ENCODE data around the gene FIP1L1. TPM values are rescaled to one million over a fixed set of nuclear protein-coding genes. Genes with fewer than 3 reads are reported as not detected.

Gene FIP1L1
- total and polyA plus RNA-seq, 9 of the 15 experiments (the other 6 are each of a cell fraction or from before 2014, with no cell fraction given) = 34.6 to 137 (median 72.0) TPM

DNA sequence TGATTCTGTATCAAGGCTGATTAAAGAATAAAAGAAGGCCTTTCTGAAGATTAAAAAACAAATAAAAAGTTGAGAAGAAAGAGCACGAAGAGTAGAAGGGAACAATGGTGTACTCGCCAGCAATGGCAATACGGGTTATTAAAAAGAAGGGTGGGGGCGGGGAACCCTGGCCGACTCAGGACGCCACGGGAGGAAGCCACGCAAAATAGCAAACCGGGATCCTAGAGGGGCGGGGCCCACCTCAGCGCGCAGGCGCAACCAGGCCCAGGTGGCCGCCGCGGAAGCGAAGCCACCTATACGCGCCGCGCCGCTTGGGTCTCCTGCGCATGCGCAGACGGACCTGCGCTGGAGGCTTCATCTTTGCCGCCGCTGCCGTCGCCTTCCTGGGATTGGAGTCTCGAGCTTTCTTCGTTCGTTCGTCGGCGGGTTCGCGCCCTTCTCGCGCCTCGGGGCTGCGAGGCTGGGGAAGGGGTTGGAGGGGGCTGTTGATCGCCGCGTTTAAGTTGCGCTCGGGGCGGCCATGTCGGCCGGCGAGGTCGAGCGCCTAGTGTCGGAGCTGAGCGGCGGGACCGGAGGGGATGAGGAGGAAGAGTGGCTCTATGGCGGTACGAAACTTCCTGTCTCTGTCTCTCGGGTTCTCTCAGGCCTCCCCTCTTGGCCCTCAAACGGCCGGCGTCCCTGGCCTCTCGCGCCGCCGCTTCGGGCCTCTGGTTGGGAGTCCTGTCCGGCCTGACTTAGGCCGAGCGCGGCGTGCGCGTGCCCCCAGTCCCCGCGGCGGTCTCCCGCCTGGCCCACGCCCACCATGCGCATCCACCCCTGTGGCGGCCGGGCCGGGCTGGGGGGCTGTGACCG lies at the start of gene FIP1L1 (continued):
- TF ChIP-seq, protein P1, sequence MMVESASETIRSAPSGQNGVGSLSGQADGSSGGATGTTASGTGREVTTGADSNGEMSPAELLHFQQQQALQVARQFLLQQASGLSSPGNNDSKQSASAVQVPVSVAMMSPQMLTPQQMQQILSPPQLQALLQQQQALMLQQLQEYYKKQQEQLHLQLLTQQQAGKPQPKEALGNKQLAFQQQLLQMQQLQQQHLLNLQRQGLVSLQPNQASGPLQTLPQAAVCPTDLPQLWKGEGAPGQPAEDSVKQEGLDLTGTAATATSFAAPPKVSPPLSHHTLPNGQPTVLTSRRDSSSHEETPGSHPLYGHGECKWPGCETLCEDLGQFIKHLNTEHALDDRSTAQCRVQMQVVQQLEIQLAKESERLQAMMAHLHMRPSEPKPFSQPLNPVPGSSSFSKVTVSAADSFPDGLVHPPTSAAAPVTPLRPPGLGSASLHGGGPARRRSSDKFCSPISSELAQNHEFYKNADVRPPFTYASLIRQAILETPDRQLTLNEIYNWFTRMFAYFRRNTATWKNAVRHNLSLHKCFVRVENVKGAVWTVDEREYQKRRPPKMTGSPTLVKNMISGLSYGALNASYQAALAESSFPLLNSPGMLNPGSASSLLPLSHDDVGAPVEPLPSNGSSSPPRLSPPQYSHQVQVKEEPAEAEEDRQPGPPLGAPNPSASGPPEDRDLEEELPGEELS (CRISPR knock-in tag; IDR thresholded peaks at IDR 0.05; ENCODE audit: borderline replicate concordance) = no peak
- TF ChIP-seq KAT2B (IDR thresholded peaks at IDR 0.05; ENCODE audit: low read depth, low read length) = no peak
- no peak for TF ChIP-seq NFATC3 (IDR thresholded peaks at IDR 0.05)
- TF ChIP-seq, protein P2, sequence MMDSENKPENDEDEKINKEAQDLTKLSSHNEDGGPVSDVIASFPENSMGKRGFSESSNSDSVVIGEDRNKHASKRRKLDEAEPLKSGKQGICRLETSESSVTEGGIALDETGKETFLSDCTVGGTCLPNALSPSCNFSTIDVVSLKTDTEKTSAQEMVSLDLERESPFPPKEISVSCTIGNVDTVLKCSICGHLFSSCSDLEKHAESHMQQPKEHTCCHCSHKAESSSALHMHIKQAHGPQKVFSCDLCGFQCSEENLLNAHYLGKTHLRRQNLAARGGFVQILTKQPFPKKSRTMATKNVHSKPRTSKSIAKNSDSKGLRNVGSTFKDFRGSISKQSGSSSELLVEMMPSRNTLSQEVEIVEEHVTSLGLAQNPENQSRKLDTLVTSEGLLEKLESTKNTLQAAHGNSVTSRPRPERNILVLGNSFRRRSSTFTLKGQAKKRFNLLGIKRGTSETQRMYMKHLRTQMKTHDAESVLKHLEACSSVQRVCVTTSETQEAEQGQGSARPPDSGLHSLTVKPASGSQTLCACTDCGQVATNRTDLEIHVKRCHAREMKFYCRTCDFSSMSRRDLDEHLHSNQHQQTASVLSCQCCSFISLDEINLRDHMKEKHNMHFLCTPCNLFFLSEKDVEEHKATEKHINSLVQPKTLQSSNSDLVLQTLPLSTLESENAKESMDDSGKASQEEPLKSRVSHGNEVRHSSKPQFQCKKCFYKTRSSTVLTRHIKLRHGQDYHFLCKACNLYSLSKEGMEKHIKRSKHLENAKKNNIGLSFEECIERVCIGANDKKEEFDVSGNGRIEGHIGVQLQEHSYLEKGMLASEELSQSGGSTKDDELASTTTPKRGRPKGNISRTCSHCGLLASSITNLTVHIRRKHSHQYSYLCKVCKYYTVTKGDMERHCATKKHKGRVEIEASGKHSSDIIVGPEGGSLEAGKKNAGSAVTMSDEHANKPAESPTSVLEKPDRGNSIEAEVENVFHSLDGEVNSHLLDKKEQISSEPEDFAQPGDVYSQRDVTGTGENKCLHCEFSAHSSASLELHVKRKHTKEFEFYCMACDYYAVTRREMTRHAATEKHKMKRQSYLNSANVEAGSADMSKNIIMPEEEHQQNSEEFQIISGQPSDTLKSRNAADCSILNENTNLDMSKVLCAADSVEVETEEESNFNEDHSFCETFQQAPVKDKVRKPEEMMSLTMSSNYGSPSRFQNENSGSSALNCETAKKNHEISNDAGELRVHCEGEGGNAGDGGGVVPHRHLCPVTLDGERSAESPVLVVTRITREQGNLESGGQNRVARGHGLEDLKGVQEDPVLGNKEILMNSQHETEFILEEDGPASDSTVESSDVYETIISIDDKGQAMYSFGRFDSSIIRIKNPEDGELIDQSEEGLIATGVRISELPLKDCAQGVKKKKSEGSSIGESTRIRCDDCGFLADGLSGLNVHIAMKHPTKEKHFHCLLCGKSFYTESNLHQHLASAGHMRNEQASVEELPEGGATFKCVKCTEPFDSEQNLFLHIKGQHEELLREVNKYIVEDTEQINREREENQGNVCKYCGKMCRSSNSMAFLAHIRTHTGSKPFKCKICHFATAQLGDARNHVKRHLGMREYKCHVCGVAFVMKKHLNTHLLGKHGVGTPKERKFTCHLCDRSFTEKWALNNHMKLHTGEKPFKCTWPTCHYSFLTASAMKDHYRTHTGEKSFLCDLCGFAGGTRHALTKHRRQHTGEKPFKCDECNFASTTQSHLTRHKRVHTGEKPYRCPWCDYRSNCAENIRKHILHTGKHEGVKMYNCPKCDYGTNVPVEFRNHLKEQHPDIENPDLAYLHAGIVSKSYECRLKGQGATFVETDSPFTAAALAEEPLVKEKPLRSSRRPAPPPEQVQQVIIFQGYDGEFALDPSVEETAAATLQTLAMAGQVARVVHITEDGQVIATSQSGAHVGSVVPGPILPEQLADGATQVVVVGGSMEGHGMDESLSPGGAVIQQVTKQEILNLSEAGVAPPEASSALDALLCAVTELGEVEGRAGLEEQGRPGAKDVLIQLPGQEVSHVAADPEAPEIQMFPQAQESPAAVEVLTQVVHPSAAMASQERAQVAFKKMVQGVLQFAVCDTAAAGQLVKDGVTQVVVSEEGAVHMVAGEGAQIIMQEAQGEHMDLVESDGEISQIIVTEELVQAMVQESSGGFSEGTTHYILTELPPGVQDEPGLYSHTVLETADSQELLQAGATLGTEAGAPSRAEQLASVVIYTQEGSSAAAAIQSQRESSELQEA (IDR thresholded peaks at IDR 0.05; ENCODE audit: low read depth) = no peak
- TF ChIP-seq ZC3H4 (CRISPR knock-in tag; IDR thresholded peaks at IDR 0.05; ENCODE audit: borderline replicate concordance) = no peak
- TF ChIP-seq MTF1 (CRISPR knock-in tag; IDR thresholded peaks at IDR 0.05; ENCODE audit: borderline replicate concordance) = no peak
- TF ChIP-seq FOXA3 (CRISPR knock-in tag; conservative IDR thresholded peaks at IDR 0.05 in 1 of 2, IDR thresholded peaks at IDR 0.05 in 1 of 2) = peak in 1 of 2 experiments; percentile 69; a peak in 1 of 4 replicates
- peak; percentile 79 for TF ChIP-seq POU5F1 (IDR thresholded peaks at IDR 0.05; ENCODE audit: borderline replicate concordance, low read depth, low read length, partially characterized antibody)
- TF ChIP-seq JUN (IDR thresholded peaks at IDR 0.05; ENCODE audit: borderline replicate concordance, low read depth, low read length) = no peak
- 0 out of 2 replicates have a peak, but pooled peaks have one; percentile 52 for TF ChIP-seq JUN (CRISPR knock-in tag; IDR thresholded peaks at IDR 0.05; ENCODE audit: borderline replicate concordance)
- TF ChIP-seq SP1 (CRISPR knock-in tag; IDR thresholded peaks at IDR 0.05) = peak; percentile 59; the same call in 1 of the 2 replicates
- peak; percentile 86 for TF ChIP-seq KDM5B (IDR thresholded peaks at IDR 0.05; ENCODE audit: insufficient replicate concordance, low read depth, low read length)
- TF ChIP-seq FIP1L1 (IDR thresholded peaks at IDR 0.05; ENCODE audit: low read depth, low read length, poor library complexity, severe bottlenecking) = peak; percentile 49
- TF ChIP-seq NONO (IDR thresholded peaks at IDR 0.05; ENCODE audit: low read depth in 2 of 2, low read length in 1 of 2) = peak in 1 of 2 experiments; percentile 34; a peak in 1 of 4 replicates
- TF ChIP-seq PURB (CRISPR knock-in tag; IDR thresholded peaks at IDR 0.05; ENCODE audit: low read depth) = no peak

Measured in K562 (cell line).